MM.1S (cell line): ENCODE data around the gene NINJ1.

ENCODE experiments used
- CTCF ChIP-seq: fragments of 300-600 bp; sonication (generic); IDR thresholded peaks from 2 replicates; pipeline ENCODE4 v1.5.1; 2016; ENCODE audit warnings: antibody characterized with exemption, low read length, mixed read lengths
- EZH2 ChIP-seq: fragments of 300-600 bp; sonication (generic); optimal IDR thresholded peaks from 2 replicates; pipeline ENCODE3; 2017; ENCODE audit warnings: low read depth, mild to moderate bottlenecking, antibody characterized with exemption, low read length, mixed read lengths
- EZH2phosphoT487 ChIP-seq: fragments of 300-600 bp; sonication (generic); IDR thresholded peaks from 2 replicates; pipeline ENCODE4 v1.6.1; 2018; ENCODE audit warnings: antibody characterized with exemption, low read length

DNA sequence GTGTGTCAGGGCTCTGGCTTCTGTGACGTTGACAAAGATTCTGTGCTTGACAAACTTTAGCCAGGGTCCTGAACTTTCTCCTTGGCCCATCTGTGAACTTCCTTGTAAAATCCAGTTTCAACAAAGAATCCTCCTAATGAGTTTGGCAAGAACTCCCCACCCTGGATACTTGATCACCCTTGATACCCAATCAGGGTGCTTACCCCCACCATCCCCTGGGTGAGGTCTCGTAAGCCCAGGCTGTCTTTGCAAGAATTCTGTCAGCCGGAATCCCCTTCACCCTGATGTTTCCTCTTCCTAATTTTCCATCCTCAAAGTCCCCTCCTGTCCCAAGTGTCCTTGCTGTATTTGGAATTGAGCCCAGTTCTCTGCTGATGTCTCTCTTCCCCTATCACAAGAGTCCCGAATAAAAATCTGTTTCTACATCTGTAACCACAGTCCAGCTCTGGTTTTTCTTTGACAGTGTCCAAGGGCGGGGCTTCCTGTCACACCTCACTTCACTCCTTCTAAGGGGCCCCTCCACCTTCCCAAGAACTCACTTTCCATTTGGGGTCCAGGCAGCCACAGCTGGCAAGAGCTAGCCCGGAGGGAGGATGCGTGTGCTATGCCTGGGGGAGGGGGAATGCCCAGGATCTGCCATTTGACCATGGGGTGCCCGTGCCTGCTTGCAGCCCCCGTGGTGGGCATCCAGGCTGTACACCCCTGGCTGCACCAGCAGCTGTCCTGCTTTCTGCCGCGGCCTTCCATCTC, 40.7 kb downstream of the NINJ1 start:
- TF ChIP-seq CTCF: no peak
- no peak for TF ChIP-seq EZH2phosphoT487
- TF ChIP-seq EZH2: no peak
